ENCODE data around the gene SLC44A5.
"Not testable (repeated sequence)": the region's sequence is repeated elsewhere in the genome, so short reads cannot be mapped to it uniquely, and the experiment has no call there.

- not testable (repeated sequence) for TF ChIP-seq POLR2A (IDR thresholded peaks at IDR 0.05; ENCODE audit: low read length); GATA1 (IDR thresholded peaks at IDR 0.05; ENCODE audit: low read depth, low read length)
Observed at GRCh38 chr1:75261946-75262345, 349.0 kb downstream of the SLC44A5 start.

Measured in erythroblast (primary cell).